Measurements from ENCODE around the gene ZNF579. TPM values are rescaled to one million over a fixed set of nuclear protein-coding genes. Genes with fewer than 3 reads are reported as not detected.

ZNF579 gene
- total RNA-seq, 1 donor: 6.9 TPM

- no peak overlapping the region for H3K4me2 ChIP-seq (ENCODE audit: insufficient read depth, low read length)
Measured at GRCh38 chr19:55621205-55621672, 40.6 kb upstream of the ZNF579 start.

GRCh38 chr19:55620410-55621204 lies 40.0 kb upstream of the ZNF579 start:
- Histone ChIP-seq H3K4me2 (ENCODE audit: insufficient read depth, low read length) (no peak overlapping the region), H3K4me3 (ENCODE audit: insufficient read depth, low read length) (no peak overlapping the region), H3K4me1 (ENCODE audit: insufficient read depth, low read length) (peaks cover 4% of the 10 kb centered on the region), H2AFZ (ENCODE audit: low read length) (no peak overlapping the region), H3K36me3 (ENCODE audit: insufficient read depth, low read length) (peaks cover 16% of the 10 kb centered on the region), H3K79me2 (ENCODE audit: insufficient read depth, low read length) (peaks cover 4% of the 10 kb centered on the region), H3K9me3 (ENCODE audit: low read depth, low read length) (no peaks in the 10 kb centered on the region), H3K27ac (ENCODE audit: low read depth, low read length) (no peak overlapping the region), H3K27me3 (ENCODE audit: insufficient read depth, low read length) (no peaks in the 10 kb centered on the region), H4K20me1 (ENCODE audit: insufficient read depth, low read length) (peaks cover 7% of the 10 kb centered on the region)
- no peak for TF ChIP-seq CTCF (IDR thresholded peaks at IDR 0.05; ENCODE audit: extremely low read depth, low read depth, low read length)
- peak; percentile 64 for DNase-seq (ENCODE audit: insufficient read length, low spot score, missing footprints)

More at GRCh38 chr19:55621205-55621672, 40.6 kb upstream of the ZNF579 start:
- Histone ChIP-seq H3K79me2 (ENCODE audit: insufficient read depth, low read length) (peaks cover 4% of the 10 kb centered on the region), H3K36me3 (ENCODE audit: insufficient read depth, low read length) (peaks cover 12% of the 10 kb centered on the region), H3K4me3 (ENCODE audit: insufficient read depth, low read length) (no peak overlapping the region), H2AFZ (ENCODE audit: low read length) (no peak overlapping the region), H3K4me1 (ENCODE audit: insufficient read depth, low read length) (peaks cover 4% of the 10 kb centered on the region), H3K27me3 (ENCODE audit: insufficient read depth, low read length) (no peaks in the 10 kb centered on the region), H3K27ac (ENCODE audit: low read depth, low read length) (no peak overlapping the region), H3K9me3 (ENCODE audit: low read depth, low read length) (no peaks in the 10 kb centered on the region), H4K20me1 (ENCODE audit: insufficient read depth, low read length) (peaks cover 7% of the 10 kb centered on the region)
- no peak for TF ChIP-seq CTCF (IDR thresholded peaks at IDR 0.05; ENCODE audit: extremely low read depth, low read depth, low read length)
- DNase-seq (ENCODE audit: insufficient read length, low spot score, missing footprints): peak; percentile 68

GRCh38 chr19:55619286-55619685 lies 38.6 kb upstream of the ZNF579 start:
- no peak overlapping the region for H3K4me2 ChIP-seq (ENCODE audit: insufficient read depth, low read length)
- DNase-seq (ENCODE audit: insufficient read length, low spot score, missing footprints): peak; percentile 85
- peaks cover 7% of the 10 kb centered on the region for H3K79me2 ChIP-seq (ENCODE audit: insufficient read depth, low read length)
- H3K4me1 ChIP-seq (ENCODE audit: insufficient read depth, low read length): no peaks in the 10 kb centered on the region
- no peaks in the 10 kb centered on the region for H3K9me3 ChIP-seq (ENCODE audit: low read depth, low read length)
- peaks cover 7% of the 10 kb centered on the region for H4K20me1 ChIP-seq (ENCODE audit: insufficient read depth, low read length)
- no peak overlapping the region for H3K27ac ChIP-seq (ENCODE audit: low read depth, low read length)
- peaks cover 16% of the 10 kb centered on the region for H3K36me3 ChIP-seq (ENCODE audit: insufficient read depth, low read length)
- H3K4me3 ChIP-seq (ENCODE audit: insufficient read depth, low read length): no peak overlapping the region
- H3K27me3 ChIP-seq (ENCODE audit: insufficient read depth, low read length): no peaks in the 10 kb centered on the region
- no peak for TF ChIP-seq CTCF (IDR thresholded peaks at IDR 0.05; ENCODE audit: extremely low read depth, low read depth, low read length)
- no peak overlapping the region for H2AFZ ChIP-seq (ENCODE audit: low read length)

GRCh38 chr19:55618426-55618825 lies 37.8 kb upstream of the ZNF579 start:
- Histone ChIP-seq H2AFZ (ENCODE audit: low read length) (no peak overlapping the region), H3K9me3 (ENCODE audit: low read depth, low read length) (no peaks in the 10 kb centered on the region), H3K4me2 (ENCODE audit: insufficient read depth, low read length) (no peak overlapping the region), H3K27me3 (ENCODE audit: insufficient read depth, low read length) (no peaks in the 10 kb centered on the region), H4K20me1 (ENCODE audit: insufficient read depth, low read length) (peaks cover 3% of the 10 kb centered on the region), H3K4me3 (ENCODE audit: insufficient read depth, low read length) (no peak overlapping the region), H3K79me2 (ENCODE audit: insufficient read depth, low read length) (peaks cover 6% of the 10 kb centered on the region), H3K4me1 (ENCODE audit: insufficient read depth, low read length) (no peaks in the 10 kb centered on the region), H3K36me3 (ENCODE audit: insufficient read depth, low read length) (peaks cover 16% of the 10 kb centered on the region), H3K27ac (ENCODE audit: low read depth, low read length) (no peak overlapping the region)
- peak; percentile 58 for DNase-seq (ENCODE audit: insufficient read length, low spot score, missing footprints)
- no peak for TF ChIP-seq CTCF (IDR thresholded peaks at IDR 0.05; ENCODE audit: extremely low read depth, low read depth, low read length)

Measured in osteoblast (primary cell).